CD4-positive, alpha-beta T cell (primary cell): ENCODE results near the gene VAT1L. TPM values are rescaled to one million over a fixed set of nuclear protein-coding genes. Genes with fewer than 3 reads are reported as not detected.
"Not testable (repeated sequence)": the region's sequence is repeated elsewhere in the genome, so short reads cannot be mapped to it uniquely, and the experiment has no call there.

Experiments used
- ATAC-seq: fragments of 200-7000 bp; cut with Tn5 transposase; one replicate; pipeline ENCODE4 v1.10.0; 2022; ENCODE audit warnings: mild to moderate bottlenecking; ENCODE audit not compliant: poor library complexity
- CTCF ChIA-PET: fragments of 350-600 bp; sonication (Branson Sonifier 250); formaldehyde crosslinking; loops from one replicate; lab custom pipeline; 2021; ENCODE audit warnings: antibody characterized with exemption, inconsistent platforms; lab: Charles Lee
- POLR2A ChIA-PET: fragments of 350-600 bp; sonication (Branson Sonifier 250); formaldehyde crosslinking; loops from one replicate; lab custom pipeline; 2021; ENCODE audit warnings: antibody characterized with exemption, inconsistent platforms; lab: Charles Lee
- DNase-seq, 14 experiments: peaks; one replicate each; pipeline ENCODE4 v3.0.0-alpha.2; 2013 to 2020; ENCODE audit warnings: mixed read lengths in 2 of 14
- H3K27ac ChIP-seq, 2 donors: one replicate each; pipeline versions ENCODE4 v1.5.1 to v1.7.0; 2013; ENCODE audit warnings: low read length in 2 of 2, low read depth in 1 of 2, mild to moderate bottlenecking in 1 of 2
- H3K27me3 ChIP-seq, 2 experiments: 1 replicate in 1 of 2; 2 replicates in 1 of 2; pipeline versions ENCODE4 v1.6.1 to v1.7.0; 2013; ENCODE audit warnings: low read length in 2 of 2, control low read depth in 1 of 2, mild to moderate bottlenecking in 1 of 2, moderate library complexity in 1 of 2; ENCODE audit not compliant: insufficient read depth in 2 of 2, control insufficient read depth in 1 of 2
- H3K36me3 ChIP-seq: one replicate; pipeline ENCODE4 v1.6.1; 2013; ENCODE audit warnings: low read length, control low read depth; ENCODE audit not compliant: insufficient read depth
- H3K4me1 ChIP-seq: one replicate; pipeline ENCODE4 v1.6.1; 2013; ENCODE audit warnings: low read length, control low read depth; ENCODE audit not compliant: insufficient read depth
- H3K4me3 ChIP-seq: one replicate; pipeline ENCODE4 v1.5.1; 2013; ENCODE audit warnings: mild to moderate bottlenecking, low read length, moderate library complexity
- H3K9me3 ChIP-seq, 2 experiments: 1 replicate in 1 of 2; 2 replicates in 1 of 2; pipeline versions ENCODE4 v1.6.1 to v1.7.0; 2013; ENCODE audit warnings: low read length in 2 of 2, mild to moderate bottlenecking in 2 of 2, control low read depth in 1 of 2, moderate library complexity in 1 of 2; ENCODE audit not compliant: control insufficient read depth in 1 of 2, insufficient read depth in 1 of 2
- H3K27ac Mint-ChIP-seq: one replicate; pipeline ENCODE4 v1.8.0; 2020; ENCODE audit warnings: mixed read lengths
- H3K27me3 Mint-ChIP-seq: one replicate; pipeline ENCODE4 v1.8.0; 2021; ENCODE audit warnings: mixed read lengths
- H3K36me3 Mint-ChIP-seq: one replicate; pipeline ENCODE4 v1.8.0; 2021; ENCODE audit warnings: low read depth, mixed read lengths
- H3K4me1 Mint-ChIP-seq: one replicate; pipeline ENCODE4 v1.8.0; 2021; ENCODE audit warnings: low read depth, mixed read lengths
- H3K4me3 Mint-ChIP-seq: one replicate; pipeline ENCODE4 v1.8.0; 2020; ENCODE audit warnings: mild to moderate bottlenecking, mixed read lengths
- H3K9me3 Mint-ChIP-seq: one replicate; pipeline ENCODE4 v1.8.0; 2020; ENCODE audit warnings: mixed read lengths
- intact Hi-C, 2 experiments: fragments of 100-400 bp; cut with DNase I in 1 of 2; cut with micrococcal nuclease in 1 of 2; formaldehyde crosslinking; loops; one replicate each; pipeline versions ENCODE4 v1.15.1 to v1.9.0; 2023 to 2025; cut with DNase I, micrococcal nuclease
- total RNA-seq, 174 experiments: library from RNA in 2 of 174; stranded (reverse) in 2 of 174; gene quantifications; one replicate each; pipeline ENCODE4 v1.2.3 and lab custom pipeline; 2021 to 2026
- TF ChIP-seq, protein P1 (sequence below): fragments of 200-600 bp; IDR thresholded peaks from one replicate; pipeline ENCODE4 v1.8.0; 2022; ENCODE audit warnings: antibody characterized with exemption, mild to moderate bottlenecking

The VAT1L gene
- total RNA-seq, 2 experiments from 2014 or later: not detected

GRCh38 chr16:77945126-77945525 is 156.8 kb downstream of the VAT1L start:
- ChIA-PET POLR2A (no interaction called here), CTCF (interaction anchor here (0.6 kb wide), 1 partner anchor 683 kb away, joined by 3 read pairs; no protein-coding TSS in a partner anchor)
- ATAC-seq: no peak
- Histone ChIP-seq H3K9me3 (peaks cover 0 to 5% of the 10 kb centered on the region in 2 experiments), H3K27ac (no peak overlapping the region), H3K27me3 (peaks cover 2 to 26% of the 10 kb centered on the region in 2 experiments), H3K4me1 (no peaks in the 10 kb centered on the region), H3K36me3 (no peaks in the 10 kb centered on the region), H3K4me3 (no peak overlapping the region)
- H3K27ac Mint-ChIP-seq: no peak overlapping the region
- no peak overlapping the region for H3K4me3 Mint-ChIP-seq
- peaks cover 3% of the 10 kb centered on the region for H3K9me3 Mint-ChIP-seq
- H3K4me1 Mint-ChIP-seq: no peaks in the 10 kb centered on the region
- TF ChIP-seq, protein P1, sequence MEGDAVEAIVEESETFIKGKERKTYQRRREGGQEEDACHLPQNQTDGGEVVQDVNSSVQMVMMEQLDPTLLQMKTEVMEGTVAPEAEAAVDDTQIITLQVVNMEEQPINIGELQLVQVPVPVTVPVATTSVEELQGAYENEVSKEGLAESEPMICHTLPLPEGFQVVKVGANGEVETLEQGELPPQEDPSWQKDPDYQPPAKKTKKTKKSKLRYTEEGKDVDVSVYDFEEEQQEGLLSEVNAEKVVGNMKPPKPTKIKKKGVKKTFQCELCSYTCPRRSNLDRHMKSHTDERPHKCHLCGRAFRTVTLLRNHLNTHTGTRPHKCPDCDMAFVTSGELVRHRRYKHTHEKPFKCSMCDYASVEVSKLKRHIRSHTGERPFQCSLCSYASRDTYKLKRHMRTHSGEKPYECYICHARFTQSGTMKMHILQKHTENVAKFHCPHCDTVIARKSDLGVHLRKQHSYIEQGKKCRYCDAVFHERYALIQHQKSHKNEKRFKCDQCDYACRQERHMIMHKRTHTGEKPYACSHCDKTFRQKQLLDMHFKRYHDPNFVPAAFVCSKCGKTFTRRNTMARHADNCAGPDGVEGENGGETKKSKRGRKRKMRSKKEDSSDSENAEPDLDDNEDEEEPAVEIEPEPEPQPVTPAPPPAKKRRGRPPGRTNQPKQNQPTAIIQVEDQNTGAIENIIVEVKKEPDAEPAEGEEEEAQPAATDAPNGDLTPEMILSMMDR: no peak
- no peaks in the 10 kb centered on the region for H3K36me3 Mint-ChIP-seq
- no peak for DNase-seq
- H3K27me3 Mint-ChIP-seq: peaks cover 31% of the 10 kb centered on the region
- intact Hi-C loops: no loop called here

DNA sequence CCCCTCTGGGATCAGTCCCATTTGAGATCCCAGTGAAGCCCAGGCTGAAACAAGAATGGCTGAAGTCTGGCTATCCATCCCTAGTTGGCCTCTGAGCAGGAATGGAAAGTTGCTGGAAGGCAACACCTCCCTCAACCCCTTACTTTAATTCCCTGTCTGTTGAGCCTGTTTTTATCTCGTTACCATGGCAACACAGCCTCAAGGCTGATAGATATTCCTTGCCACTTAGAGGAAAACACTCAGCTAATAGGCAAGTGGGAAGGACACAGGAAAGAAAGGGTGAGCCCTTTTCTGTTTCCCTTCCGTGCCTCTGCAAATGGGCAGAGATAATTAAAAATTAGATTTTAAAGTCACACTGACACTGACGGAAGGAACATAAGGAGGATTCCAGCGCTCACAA is 158.5 kb downstream of the VAT1L start:
- DNase-seq (no peak), ATAC-seq (no peak)
- Mint-ChIP-seq H3K27ac (no peak overlapping the region), H3K27me3 (peaks cover 31% of the 10 kb centered on the region), H3K4me1 (no peaks in the 10 kb centered on the region), H3K9me3 (peaks cover 3% of the 10 kb centered on the region), H3K36me3 (no peaks in the 10 kb centered on the region), H3K4me3 (no peak overlapping the region)
- Histone ChIP-seq H3K4me3 (no peak overlapping the region), H3K27me3 (peaks cover 2 to 26% of the 10 kb centered on the region in 2 experiments), H3K36me3 (no peaks in the 10 kb centered on the region), H3K4me1 (no peaks in the 10 kb centered on the region), H3K9me3 (peaks cover 0 to 10% of the 10 kb centered on the region in 2 experiments), H3K27ac (no peak overlapping the region)
- CTCF ChIA-PET: no interaction called here
- intact Hi-C loops: no loop called here
- TF ChIP-seq, protein P1: no peak
- POLR2A ChIA-PET: no interaction called here

DNA sequence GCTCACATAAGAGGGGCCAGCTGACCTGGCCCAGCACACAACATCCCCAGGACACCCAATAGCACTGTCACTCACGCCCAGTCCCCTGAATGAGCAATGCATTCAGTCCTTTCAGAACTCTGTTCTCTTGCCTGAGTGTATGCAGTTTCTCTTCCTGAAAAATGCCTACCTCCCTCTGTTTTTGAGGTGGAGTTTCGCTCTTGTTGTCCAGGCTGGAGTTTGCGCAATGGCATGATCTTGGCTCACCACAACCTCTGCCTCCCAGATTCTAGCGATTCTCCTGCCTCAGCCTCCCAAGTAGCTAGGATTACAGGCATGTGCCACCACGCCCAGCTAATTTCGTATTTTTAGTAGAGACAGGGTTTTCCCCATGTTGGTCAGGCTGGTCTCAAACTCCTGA is 159.2 kb downstream of the VAT1L start:
- H3K36me3 Mint-ChIP-seq, H3K27ac ChIP-seq, H3K4me3 Mint-ChIP-seq, H3K36me3 ChIP-seq, H3K4me3 ChIP-seq, intact Hi-C loops, H3K9me3 ChIP-seq, POLR2A ChIA-PET, H3K4me1 ChIP-seq, H3K27ac Mint-ChIP-seq, ATAC-seq, H3K4me1 Mint-ChIP-seq, DNase-seq, H3K9me3 Mint-ChIP-seq, CTCF ChIA-PET: not testable (repeated sequence)
- H3K27me3 Mint-ChIP-seq: peaks cover 31% of the 10 kb centered on the region
- peaks cover 2 to 26% of the 10 kb centered on the region in 2 experiments for H3K27me3 ChIP-seq

DNA sequence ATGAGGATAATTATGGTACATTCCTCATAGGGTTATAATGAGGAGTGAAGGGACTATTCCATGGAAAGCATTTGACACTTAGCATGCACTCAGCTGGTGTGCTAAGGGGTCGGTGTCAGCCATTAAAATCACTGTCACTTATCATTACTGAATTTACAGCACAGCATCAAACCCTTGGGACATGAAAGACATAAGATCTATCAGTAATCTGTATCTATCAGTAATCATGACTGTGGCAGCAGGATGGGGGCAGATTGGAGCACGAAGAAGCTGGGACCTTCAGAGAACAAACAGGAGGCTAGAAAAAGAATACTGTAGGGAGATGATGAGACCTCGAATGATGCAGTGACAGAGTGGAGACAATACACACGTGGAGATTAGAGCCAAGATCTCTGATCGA is 160.5 kb downstream of the VAT1L start:
- Mint-ChIP-seq H3K4me3 (no peak overlapping the region), H3K4me1 (no peaks in the 10 kb centered on the region), H3K27ac (no peak overlapping the region), H3K9me3 (no peaks in the 10 kb centered on the region), H3K27me3 (peaks cover 31% of the 10 kb centered on the region), H3K36me3 (no peaks in the 10 kb centered on the region)
- DNase-seq: no peak
- POLR2A ChIA-PET: no interaction called here
- Histone ChIP-seq H3K36me3 (no peaks in the 10 kb centered on the region), H3K4me3 (no peak overlapping the region), H3K27ac (no peak overlapping the region), H3K4me1 (no peaks in the 10 kb centered on the region), H3K9me3 (peaks cover 0 to 4% of the 10 kb centered on the region in 2 experiments), H3K27me3 (peaks cover 2 to 26% of the 10 kb centered on the region in 2 experiments)
- CTCF ChIA-PET: no interaction called here
- intact Hi-C loops: no loop called here
- no peak for ATAC-seq
- TF ChIP-seq, protein P1: no peak
